ENCODE measurements around the gene ERICH2.

ERICH2 gene

GRCh38 chr2:170721678-170722077 is 48.5 kb upstream of the ERICH2 start:
- H3K9me3 ChIP-seq (ENCODE audit: control insufficient read depth, insufficient read depth, low read depth, low read length) = no peaks in the 10 kb centered on the region
- POLR2A ChIA-PET = no interaction called here
- H3K4me3 ChIP-seq (ENCODE audit: low read depth, low read length) = no peak overlapping the region
- peaks cover 0 to 5% of the 10 kb centered on the region in 2 experiments; a peak in 1 of 3 replicates for H3K36me3 ChIP-seq (ENCODE audit: control insufficient read depth in 2 of 2, insufficient read depth in 1 of 2, low read length in 2 of 2)
- H3K4me1 ChIP-seq (ENCODE audit: control insufficient read depth, insufficient read depth, low read length) = no peaks in the 10 kb centered on the region
- TF ChIP-seq SETDB1 (IDR thresholded peaks at IDR 0.05; ENCODE audit: insufficient read length, low read length) = no peak
- TF ChIP-seq ZNF391 (tag by site-specific recombination; IDR thresholded peaks at IDR 0.05; ENCODE audit: borderline replicate concordance, low read depth) = no peak
- no peak for TF ChIP-seq ZNF596 (tag by site-specific recombination; IDR thresholded peaks at IDR 0.05)
- no peak for TF ChIP-seq ZBTB11 (tag by site-specific recombination; conservative IDR thresholded peaks at IDR 0.05; ENCODE audit: low read depth)
- TF ChIP-seq ZNF138 (tag by site-specific recombination; IDR thresholded peaks at IDR 0.05; ENCODE audit: borderline replicate concordance) = no peak
- TF ChIP-seq HOXA7 (CRISPR knock-in tag; IDR thresholded peaks at IDR 0.05; ENCODE audit: borderline replicate concordance) = no peak
- no peak for TF ChIP-seq ZNF184 (tag by site-specific recombination; IDR thresholded peaks at IDR 0.05)
- no peak for TF ChIP-seq EGR2 (tag by site-specific recombination; IDR thresholded peaks at IDR 0.05; ENCODE audit: low read depth)
- TF ChIP-seq GFI1B (tag by site-specific recombination; IDR thresholded peaks at IDR 0.05) = no peak
- no peak for TF ChIP-seq SP7 (tag by site-specific recombination; IDR thresholded peaks at IDR 0.05)
- TF ChIP-seq ZNF837 (tag by site-specific recombination; IDR thresholded peaks at IDR 0.05) = no peak
- TF ChIP-seq OSR2 (tag by site-specific recombination; IDR thresholded peaks at IDR 0.05) = no peak
- TF ChIP-seq ZNF132 (tag by site-specific recombination; IDR thresholded peaks at IDR 0.05; ENCODE audit: borderline replicate concordance) = no peak
- no peak for TF ChIP-seq ZEB2 (tag by site-specific recombination; IDR thresholded peaks at IDR 0.05)
- no peak for TF ChIP-seq ZNF561 (tag by site-specific recombination; IDR thresholded peaks at IDR 0.05; ENCODE audit: borderline replicate concordance)
- CTCF ChIA-PET = interaction anchor here (0.7 kb wide), 1 partner anchor 151 kb away, joined by 3 read pairs; no protein-coding TSS in a partner anchor
- no peak overlapping the region for H3K27ac ChIP-seq (ENCODE audit: extremely low read depth, low read depth, low read length)

- no peaks in the 10 kb centered on the region for H3K4me1 ChIP-seq (ENCODE audit: control insufficient read depth, insufficient read depth, low read length)
- no peaks in the 10 kb centered on the region for H3K9me3 ChIP-seq (ENCODE audit: control insufficient read depth, insufficient read depth, low read depth, low read length)
- ChIA-PET CTCF (interaction anchor here (0.7 kb wide), 1 partner anchor 150 kb away, joined by 3 read pairs; no protein-coding TSS in a partner anchor), POLR2A (no interaction called here)
- H3K36me3 ChIP-seq (ENCODE audit: control insufficient read depth in 2 of 2, insufficient read depth in 1 of 2, low read length in 2 of 2) = peaks cover 0 to under 1% of the 10 kb centered on the region in 2 experiments; a peak in 1 of 3 replicates
- H3K4me3 ChIP-seq (ENCODE audit: low read depth, low read length) = no peak overlapping the region
- no peak overlapping the region for H3K27ac ChIP-seq (ENCODE audit: extremely low read depth, low read depth, low read length)
- TF ChIP-seq ZNF514 (tag by site-specific recombination; IDR thresholded peaks at IDR 0.05) (no peak), ZNF449 (tag by site-specific recombination; IDR thresholded peaks at IDR 0.05) (no peak), ZNF280C (tag by site-specific recombination; IDR thresholded peaks at IDR 0.05) (no peak), ZNF549 (tag by site-specific recombination; IDR thresholded peaks at IDR 0.05) (no peak), ZNF155 (tag by site-specific recombination; IDR thresholded peaks at IDR 0.05) (no peak), ZBTB26 (tag by site-specific recombination; optimal IDR thresholded peaks at IDR 0.05) (no peak), ZSCAN18 (tag by site-specific recombination; IDR thresholded peaks at IDR 0.05) (no peak), ZNF558 (tag by site-specific recombination; IDR thresholded peaks at IDR 0.05) (no peak), ZNF292 (tag by site-specific recombination; IDR thresholded peaks at IDR 0.05; ENCODE audit: borderline replicate concordance, low read depth) (no peak), GLIS1 (tag by site-specific recombination; IDR thresholded peaks at IDR 0.05) (no peak), KLF8 (tag by site-specific recombination; IDR thresholded peaks at IDR 0.05) (no peak), ZNF426 (tag by site-specific recombination; IDR thresholded peaks at IDR 0.05) (no peak)
These were observed 47.9 kb upstream of the ERICH2 start for GRCh38 chr2:170722301-170722700.

All from HEK293 (cell line).